GM18520 (cell line): ENCODE data around the gene GLCE.

Experiments
- ATAC-seq: cut with Tn5 transposase; IDR thresholded peaks from one replicate; pipeline ENCODE4 v1.9.1; 2021; ENCODE audit not compliant: unreplicated experiment

Gene GLCE

DNA sequence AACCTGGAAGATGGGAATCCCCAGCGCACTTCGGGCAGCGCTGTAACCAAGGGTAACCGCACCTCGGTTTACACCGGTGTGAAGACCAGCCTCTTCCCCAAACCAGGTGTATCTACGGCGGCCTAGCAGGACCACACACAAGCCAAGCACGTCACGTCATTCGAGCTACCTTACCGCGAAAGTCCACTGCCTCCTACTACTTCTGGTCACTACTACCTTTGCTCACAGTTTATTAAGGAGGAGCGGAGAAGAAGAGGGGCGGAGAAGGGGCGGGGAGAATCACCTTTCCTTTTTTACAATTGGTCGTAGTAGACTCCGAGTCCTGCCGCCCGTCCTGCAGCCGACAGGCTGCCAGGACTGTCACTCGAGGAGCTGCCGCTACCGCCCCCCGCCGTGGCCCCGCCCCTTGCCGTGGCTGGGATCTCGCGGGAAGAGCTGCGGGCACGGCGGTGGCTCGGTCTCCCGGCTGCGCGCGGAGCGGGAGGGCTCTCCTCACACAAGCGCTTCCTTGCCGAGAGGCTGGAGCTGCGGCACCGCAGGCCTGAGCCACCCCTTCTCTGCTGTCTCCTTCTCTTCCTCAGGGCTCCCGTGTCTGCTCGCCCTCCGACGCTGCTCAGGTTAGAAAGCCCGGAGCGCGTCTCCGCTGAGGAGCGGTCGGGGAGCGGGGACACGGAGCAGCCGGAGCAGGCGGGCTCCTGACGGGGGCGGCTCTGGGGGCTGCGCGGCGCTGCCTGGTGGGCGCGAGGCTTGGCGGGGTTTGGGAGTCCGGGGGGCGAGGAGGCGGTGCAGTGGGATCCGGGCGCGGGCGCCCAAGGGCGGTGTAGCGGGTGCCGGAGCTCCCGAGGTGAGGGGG is at the start of gene GLCE:
Gene GLCE, plus strand, starts transcription at position 495 of the 853 bp plus-strand sequence. CDS start 95,172 bp downstream, outside the sequence.
- peak; percentile 83 for ATAC-seq

DNA sequence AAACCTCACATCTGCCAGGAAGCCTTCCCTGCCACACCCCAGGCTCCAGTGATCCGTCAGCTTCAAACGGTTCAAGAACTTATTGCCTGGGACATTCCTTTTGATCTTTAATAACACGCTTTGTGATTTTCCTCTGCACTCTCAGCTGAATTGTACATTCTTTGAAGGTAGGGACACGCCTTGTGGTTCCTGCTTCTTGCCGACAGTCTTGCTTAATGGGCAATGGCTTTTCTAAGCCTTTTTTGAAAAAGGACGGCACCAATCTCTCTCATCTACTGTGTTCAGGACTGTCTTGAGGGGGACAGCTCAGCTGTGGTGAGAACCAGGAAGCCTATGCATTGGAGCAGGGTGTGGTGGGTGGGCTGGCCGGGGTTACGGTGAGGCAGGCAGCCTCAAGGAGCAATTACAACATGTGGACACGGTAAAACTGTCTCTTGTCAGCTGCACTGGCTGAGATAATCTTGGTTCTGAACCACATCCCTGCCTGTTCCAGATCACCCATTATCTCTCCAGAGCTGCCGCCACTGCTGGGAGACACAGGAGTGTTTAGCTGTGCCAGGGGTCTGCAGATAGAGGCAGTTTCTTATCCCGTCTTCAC is 46.0 kb upstream of the GLCE start:
- ATAC-seq, result no peak

DNA sequence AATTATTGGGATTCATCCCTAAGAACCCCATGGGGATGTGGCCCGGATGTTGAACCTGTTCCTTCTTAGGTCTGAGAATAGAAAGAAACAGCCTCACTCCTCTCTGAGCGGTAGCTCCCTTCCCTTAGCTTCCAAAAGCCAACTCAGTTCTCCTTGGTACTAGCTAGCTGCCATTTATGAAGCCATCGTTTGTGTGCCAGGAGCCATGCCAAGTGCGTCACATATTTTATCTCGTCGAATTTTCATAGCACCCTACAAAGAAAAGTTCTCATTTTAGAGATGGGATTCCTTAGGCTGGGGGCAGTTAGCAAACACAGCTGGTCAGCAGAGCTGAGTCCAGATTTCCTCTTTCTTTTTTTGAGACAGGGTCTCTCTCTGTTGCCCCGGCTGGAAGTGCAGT is 45.4 kb upstream of the GLCE start:
- no peak for ATAC-seq

DNA sequence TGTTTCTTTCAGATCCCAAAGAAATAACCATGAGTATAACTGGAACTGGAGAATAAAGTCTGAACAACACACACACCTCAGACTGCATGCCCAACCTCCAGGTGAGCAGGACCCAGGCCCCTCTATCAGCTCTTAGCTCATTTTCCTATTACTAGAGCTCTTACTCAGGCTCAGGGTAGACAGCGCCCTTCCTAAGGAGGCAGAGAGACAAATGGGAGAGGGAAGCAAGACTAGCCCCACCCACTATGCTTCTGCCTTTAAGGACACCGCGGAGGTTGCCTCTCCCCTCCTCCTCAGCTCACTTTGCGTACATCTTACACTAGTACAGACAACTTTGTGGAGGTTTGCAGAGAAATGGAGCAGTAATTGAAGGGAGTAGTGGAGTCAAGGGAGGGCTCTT is 44.0 kb upstream of the GLCE start:
- ATAC-seq, result no peak

DNA sequence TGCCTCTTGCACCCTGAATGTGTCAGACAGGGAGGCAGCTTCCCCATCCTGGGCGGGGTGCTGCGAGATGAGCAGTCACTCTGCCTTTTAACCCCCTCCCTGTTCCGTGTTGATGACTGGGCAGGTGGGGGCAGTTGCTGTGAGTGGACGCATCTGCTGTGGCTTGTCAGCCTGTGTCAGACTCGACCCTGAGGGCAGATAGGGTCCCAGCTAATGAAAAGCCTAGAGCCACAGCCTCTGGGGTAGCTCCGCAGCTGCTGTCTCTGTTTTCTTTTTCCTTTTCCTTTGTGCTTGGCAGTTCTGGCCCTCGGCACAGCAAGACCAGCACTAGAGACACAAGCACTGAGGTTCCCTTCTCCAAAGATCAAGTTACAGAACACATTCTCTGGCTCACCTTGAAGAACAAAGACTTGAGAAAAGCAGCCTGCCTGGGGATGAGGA is 43.0 kb upstream of the GLCE start:
- no peak for ATAC-seq

DNA sequence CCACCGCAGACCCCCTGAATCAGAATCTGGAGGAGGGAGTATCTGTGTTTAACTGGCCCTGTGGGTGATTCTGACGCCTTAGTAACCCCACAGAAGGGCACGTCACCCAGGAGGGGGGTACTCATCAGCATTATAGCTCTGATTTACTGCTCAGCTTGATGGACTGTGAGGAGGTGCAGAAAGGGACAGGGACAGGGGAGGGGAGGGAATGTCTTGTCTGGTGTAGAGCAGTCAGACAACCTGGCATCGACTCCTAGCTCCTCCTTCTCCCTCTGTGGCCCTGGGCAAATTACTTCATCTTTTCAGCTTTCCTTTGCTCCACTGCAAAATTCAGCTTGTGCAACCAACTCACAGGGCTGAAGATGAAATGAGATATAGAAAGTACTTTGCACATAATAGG is 42.3 kb upstream of the GLCE start:
- ATAC-seq, result no peak

DNA sequence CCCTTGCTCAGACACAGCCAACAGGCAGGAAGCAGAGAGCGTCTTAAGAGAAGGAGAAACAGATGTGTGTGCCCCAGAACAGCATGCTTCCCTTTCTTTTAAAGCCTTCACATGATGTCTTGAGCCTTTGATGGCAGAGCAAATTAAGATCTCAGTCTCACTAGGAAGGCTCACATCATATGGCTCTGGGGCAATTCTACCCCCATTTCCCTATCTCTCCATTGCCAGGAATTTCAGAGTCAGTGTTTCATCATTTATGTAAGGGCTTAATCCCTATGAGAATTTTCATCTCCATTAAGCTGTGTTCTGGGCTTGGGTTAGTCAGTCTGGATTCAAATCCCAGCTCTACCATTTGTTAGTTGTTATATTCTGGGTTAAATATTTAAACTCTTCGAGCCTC is 41.4 kb upstream of the GLCE start:
- no peak for ATAC-seq

DNA sequence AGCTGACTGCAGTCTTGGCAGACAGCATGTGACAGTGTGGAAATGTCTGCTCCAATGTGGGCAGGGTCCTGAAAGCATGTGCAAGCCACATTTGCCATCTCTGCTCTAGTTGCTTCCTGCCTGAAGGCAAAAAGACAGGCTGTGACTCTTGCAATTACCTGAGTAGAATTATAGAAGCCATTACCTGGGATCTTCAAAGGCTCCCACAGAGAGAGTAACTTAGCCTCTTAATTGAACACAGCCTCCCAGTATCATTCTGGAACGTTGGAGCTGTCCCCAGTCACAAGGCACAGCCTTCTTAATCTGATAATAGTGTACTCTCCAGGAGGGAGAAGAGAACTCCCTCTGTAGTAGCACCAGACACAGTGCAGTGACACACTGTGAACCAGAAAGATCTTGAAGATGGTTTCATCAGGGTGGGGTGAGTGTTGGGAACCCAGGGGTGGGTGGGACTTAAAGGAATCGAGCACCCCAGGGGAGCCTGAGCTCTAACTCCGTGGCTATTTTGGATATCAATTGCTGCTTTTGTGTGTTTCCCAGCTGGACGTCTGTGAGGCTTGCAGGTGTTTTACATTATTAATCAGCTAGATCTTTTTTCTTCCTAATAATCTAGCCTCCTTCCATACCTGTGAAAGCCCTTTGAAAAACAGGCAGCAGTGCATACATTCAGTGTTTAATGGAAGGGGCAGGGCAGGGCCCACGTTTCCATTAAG is 40.6 kb upstream of the GLCE start:
- no peak for ATAC-seq

DNA sequence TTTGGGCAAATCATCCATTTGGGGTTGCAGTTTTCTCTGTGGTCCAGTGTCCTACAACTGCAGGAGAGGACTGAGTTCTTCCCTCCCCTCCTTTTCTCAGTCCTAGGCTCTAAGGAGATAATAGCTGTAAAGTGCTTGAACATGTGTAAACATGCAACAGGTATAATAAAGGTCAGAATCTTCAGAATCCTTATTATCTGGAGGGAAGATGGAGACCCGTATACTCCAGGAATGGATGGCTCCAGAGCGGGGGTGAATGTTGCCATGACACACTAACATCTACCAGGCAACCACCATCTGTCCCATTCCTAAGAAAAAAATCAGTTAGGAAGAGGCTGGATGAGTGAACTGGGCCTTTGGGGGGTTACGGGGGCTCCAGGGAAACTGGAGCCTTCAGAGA is 39.7 kb upstream of the GLCE start:
- ATAC-seq, result no peak

DNA sequence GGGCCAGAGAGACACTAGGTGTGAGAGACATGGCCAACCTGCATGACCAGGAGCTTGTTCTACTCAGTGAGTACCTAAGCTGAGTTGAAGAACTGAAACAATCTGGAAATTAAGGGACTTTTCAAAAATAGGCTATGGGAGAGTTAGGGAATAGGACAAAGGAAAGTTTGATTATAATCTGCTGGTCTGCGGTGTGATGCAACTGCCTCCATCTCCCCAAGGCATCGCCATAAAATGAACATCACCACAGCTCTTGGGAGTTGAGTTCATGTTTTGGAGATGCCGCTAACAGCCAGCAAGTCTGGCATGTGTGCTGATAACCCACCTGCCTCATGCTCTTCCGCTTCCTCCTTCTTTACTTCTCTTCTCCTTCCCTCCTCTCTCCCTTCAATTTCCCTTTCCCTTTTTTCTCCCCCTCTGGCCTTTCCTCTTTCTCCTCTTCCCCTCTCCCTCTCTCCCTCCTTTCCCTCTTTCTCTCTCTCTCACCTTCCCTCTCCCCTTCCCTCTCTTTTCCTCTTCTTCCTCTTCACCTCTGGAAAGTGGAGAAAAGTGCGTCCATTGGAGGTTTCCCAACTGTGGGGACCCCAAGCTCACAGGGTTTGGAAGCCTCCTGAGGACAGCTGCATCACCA is 39.1 kb upstream of the GLCE start:
- no peak for ATAC-seq

DNA sequence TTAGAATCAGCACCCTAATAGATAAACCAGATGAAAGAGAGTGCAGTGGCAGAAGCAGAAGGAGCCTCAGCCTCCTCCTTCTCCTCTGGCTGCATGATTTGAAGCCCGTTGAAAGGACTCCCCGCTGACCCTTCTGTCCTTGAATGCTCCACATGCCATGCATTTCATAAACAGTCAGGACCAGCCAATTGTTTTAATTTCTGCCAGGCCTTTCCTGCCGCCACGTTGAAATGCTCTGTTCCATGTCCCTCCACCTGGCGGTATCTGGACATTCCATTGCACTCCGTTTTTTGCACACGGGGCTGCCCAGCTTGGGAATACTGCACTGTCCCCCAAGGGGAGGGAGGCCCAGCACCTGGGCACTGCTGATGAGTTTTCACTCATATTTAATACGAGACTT is 35.2 kb upstream of the GLCE start:
- ATAC-seq, result no peak

DNA sequence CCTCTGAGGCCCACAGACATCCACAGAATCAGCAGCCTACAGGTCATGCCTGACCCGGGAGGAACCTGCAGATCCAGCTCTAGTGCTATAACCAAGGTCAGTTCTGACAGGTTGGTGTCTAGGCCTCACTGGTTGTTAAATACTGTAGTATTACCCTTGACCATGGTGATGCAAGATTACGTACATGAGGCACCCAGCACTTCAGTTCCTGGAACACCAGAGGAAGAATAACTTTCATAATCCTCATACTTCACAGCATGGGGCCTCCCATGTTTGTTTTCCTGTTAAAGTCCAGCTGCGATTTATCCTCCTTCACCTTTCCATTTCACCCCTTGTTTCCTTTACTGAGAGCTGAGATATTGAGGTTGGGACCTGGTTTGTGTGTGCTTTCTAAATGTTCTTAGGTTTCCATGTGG is 34.4 kb upstream of the GLCE start:
- no peak for ATAC-seq

DNA sequence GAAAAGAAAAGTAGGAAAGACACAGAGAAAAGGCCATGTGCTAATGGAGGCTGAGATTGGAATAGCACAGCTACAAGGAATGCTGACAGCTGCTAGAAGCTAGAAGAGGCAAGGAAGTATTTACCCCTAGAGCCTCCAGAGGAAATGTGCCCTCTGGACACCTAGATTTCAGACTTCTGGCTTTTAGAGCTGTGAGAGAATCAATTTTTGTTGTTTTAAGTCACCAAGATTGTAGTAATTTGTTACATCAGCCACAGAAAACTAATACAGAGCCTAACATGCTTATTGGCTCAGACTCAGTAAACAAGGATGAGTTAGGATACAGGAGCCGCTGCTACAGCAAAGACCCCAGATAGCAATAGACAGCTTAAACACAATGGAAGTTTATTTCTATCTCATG is 33.1 kb upstream of the GLCE start:
- ATAC-seq, result no peak

DNA sequence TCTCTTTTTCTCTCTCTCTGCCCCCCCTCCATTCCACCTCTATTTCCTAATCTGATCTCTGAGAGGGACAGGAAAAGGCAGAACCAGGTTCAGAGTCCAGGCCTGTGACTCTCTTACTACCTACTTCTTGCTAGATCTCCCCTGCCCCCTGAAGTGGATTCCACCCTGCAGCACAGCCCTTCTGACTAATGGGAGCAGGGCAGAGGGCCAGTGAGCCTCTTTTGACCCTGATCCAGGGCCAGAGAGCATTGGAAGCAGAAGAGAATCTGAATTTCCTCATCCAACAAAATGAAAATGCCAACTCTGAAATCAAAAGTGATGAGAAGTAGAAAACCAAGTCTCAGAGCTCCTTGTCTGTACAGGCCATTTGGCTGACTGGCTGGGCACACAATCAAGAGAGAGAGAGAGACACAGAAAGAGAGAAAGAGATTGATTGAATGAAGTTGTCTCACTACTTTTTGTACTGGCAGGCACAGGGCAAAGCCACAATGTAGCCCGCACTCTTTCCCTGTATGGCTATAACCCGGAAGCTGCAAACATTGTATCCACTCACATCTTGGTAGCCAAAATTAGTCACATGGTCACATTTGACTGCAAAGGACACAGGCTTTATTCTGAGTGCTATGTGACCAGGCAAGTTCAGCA is 31.6 kb upstream of the GLCE start:
- no peak for ATAC-seq

DNA sequence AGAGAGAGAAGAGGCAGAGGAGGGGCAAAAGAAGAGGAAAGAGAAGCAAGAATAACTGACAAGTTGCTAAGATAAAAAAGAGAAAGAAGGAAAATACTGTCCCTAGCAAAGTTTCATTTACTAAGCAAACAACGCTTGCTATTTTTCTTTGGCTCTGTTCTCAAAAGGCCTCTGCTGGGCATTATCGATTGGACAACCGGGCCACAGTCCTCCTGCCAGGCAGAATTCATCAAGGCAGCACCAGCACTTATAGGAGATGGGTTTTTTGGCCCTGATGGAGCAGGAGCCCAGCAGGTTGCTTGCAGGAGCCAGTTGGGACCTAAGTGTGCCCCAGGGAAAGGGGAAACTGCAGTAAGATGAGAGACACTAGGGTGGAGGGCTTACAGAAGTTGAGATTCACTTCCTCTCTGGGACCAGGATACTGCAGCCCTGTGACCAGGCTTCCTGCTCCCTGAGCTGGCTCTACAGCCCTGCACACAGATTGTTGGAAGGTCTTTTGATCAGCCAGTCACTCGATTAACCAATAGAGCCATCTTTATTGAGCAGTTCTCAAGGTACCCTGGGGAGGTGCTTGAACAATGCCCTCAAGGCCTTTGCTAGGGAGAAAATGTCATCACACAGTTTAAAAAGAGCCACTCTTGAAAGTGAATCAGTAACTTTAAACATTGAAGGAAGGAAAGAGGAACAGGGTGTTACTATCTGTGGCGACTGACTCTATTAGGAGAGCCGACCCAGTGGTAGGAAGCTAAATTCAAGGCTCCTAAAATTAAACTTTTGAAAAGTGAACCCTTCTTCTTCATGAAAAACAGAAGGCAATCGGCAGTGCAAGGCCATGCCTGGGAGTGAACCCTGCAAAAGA is 28.8 kb upstream of the GLCE start:
- no peak for ATAC-seq

DNA sequence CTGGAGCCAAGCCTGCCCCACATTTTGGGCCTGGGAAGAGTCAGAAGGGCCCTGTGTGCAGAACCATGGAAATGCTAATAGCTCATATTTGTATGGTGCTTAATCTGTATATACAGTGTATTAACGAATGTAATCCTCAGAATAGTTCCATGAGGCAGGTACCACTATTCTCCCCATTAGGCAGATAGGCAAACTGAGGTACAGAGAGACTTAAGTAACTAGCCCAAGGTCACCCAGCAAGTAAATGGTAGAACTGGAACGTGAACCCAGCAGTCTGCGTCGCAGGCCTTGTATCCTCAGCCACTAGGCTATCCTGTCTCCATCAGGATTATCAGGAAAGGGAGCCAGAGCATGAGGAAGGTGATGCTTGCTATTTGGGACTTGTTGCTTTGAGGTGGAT is 28.0 kb upstream of the GLCE start:
- ATAC-seq, result no peak

DNA sequence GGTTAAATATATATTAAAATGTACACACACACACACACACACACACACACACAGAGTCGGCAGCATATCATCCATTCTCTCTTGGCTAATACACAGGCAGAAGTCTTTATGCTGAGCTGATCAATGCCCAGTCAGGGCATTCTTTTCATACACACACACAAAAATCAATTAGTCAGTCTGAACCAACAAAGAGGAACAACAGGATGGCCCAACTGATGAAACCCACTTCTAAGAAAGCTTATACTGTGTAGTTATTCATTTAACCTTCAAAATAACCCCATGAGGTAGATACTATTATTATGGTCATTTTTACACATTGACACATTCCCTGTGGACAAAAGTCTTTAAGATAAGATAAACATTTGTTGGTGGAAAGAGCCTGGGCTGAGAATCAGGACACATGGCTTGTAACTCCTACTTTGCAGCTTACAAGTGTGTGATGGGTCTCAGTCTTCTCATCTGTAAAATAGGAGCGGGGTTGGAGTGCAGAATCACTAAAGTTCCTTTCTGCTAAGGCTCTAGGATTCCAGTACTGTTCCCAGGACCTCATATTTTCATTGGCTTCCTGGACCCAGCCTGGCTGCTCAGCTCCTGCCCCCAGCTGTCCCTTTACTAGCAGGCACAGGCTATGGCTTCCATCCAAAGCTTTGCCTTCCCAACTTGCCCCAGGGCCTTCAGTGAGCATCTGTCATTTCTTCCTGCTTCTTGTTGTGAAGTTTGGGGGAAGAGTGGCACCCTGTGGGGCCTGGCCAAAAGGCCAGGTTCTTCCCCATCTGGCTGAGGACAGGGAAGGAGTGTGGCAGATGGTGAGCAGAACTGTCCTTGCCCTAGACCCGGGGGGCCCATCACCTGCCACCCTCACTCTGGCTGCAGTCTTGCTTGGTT is 27.2 kb upstream of the GLCE start:
- ATAC-seq, result no peak

DNA sequence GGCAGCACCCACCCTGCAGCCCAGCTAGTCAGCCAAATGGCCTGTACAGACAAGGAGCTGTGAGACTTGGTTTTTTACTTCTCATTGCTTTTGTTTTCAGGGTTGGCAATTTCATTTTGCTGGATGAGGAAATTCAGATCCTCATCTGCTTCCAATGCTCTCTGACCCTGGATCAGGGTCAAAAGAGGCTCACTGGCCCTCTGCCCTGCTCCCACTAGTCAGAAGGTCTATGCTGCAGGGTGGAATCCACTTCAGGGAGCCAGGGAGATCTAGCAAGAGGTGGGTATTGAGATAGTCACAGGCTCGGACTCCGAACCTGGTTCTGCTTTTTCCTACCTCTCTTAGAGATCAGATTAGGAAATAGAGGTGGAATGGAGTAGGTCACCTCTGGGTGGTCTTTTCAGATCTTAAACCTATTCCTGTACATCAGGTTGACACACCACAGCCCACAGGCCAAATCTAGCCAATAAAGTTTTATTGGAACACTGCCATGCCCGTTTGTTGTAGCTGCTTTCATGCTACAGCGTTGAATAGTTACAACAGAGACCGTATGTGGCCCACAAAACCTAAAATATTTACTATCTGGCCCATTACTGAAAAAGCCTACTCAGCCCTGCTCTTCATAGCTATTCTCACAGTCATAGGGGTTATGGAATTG is 26.4 kb upstream of the GLCE start:
- ATAC-seq, result no peak

DNA sequence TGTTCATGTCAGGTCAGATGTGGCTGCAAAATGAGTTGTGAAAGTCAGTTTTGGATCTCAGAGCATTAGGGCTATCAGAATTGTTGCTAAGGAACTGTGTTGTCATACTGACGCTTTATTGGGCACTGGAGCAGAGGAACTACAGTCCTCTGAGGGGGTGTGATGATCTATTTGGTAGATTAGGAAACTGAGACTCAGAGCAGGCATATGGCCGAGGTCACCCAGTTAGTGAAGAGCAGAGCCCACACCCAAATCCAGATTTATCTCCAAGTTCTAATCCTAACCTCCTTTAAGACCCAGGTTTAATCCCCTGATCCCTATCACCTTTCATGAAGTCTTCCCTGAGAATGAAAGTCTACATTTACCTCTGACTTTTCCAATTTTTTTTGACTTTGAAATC is 25.6 kb upstream of the GLCE start:
- ATAC-seq, result no peak
